H9 (cell line): Measurements from ENCODE around the gene MEIS2. TPM values are rescaled to one million over a fixed set of nuclear protein-coding genes. Genes with fewer than 3 reads are reported as not detected.

Experiments
- DNase-seq: peaks from one replicate; pipeline ENCODE4 v3.0.0-alpha.2; 2017
- H2AFZ ChIP-seq: one replicate; pipeline ENCODE4 v1.6.1; 2013; ENCODE audit warnings: mild to moderate bottlenecking, low read length, control low read depth, moderate library complexity
- H2AK5ac ChIP-seq: 2 replicates; pipeline ENCODE4 v1.6.1; 2013; ENCODE audit warnings: low read length, control low read depth, mixed read lengths; ENCODE audit not compliant: insufficient read length
- H2BK120ac ChIP-seq: one replicate; pipeline ENCODE4 v1.6.1; 2013; ENCODE audit warnings: low read depth, mild to moderate bottlenecking, low read length, control low read depth, inconsistent platforms; ENCODE audit not compliant: poor library complexity, severe bottlenecking
- H2BK12ac ChIP-seq: 2 replicates; pipeline ENCODE4 v1.6.1; 2013; ENCODE audit warnings: low read length, control low read depth, mixed read lengths, low read depth; ENCODE audit not compliant: insufficient read length
- H2BK15ac ChIP-seq: 2 replicates; pipeline ENCODE4 v1.6.1; 2013; ENCODE audit warnings: low read depth, low read length, control low read depth
- H2BK20ac ChIP-seq: one replicate; pipeline ENCODE4 v1.6.1; 2013; ENCODE audit warnings: low read depth, mild to moderate bottlenecking, low read length, control low read depth, inconsistent platforms; ENCODE audit not compliant: poor library complexity, severe bottlenecking
- H2BK5ac ChIP-seq: 2 replicates; pipeline ENCODE4 v1.6.1; 2013; ENCODE audit warnings: low read length, control low read depth, mixed read lengths; ENCODE audit not compliant: insufficient read length
- H3K14ac ChIP-seq: 2 replicates; pipeline ENCODE4 v1.6.1; 2013; ENCODE audit warnings: low read length, control low read depth; ENCODE audit not compliant: insufficient read depth
- H3K18ac ChIP-seq: 2 replicates; pipeline ENCODE4 v1.6.1; 2013; ENCODE audit warnings: low read depth, mild to moderate bottlenecking, mixed read lengths, low read length, control low read depth; ENCODE audit not compliant: insufficient read length
- H3K23ac ChIP-seq: 2 replicates; pipeline ENCODE4 v1.6.1; 2013; ENCODE audit warnings: low read length, control low read depth, mixed read lengths, low read depth; ENCODE audit not compliant: insufficient read length
- H3K23me2 ChIP-seq: 2 replicates; pipeline ENCODE4 v1.6.1; 2013; ENCODE audit warnings: low read depth, mild to moderate bottlenecking, mixed read lengths, low read length, control low read depth; ENCODE audit not compliant: insufficient read length, poor library complexity, severe bottlenecking
- H3K27ac ChIP-seq: 2 replicates; pipeline ENCODE4 v1.5.1; 2013; ENCODE audit warnings: low read length, control low read depth, mixed read lengths, low read depth; ENCODE audit not compliant: insufficient read length
- H3K27me3 ChIP-seq: 2 replicates; pipeline ENCODE4 v1.6.1; 2013; ENCODE audit warnings: low read length, control low read depth, inconsistent platforms; ENCODE audit not compliant: insufficient read depth
- H3K4ac ChIP-seq: 2 replicates; pipeline ENCODE4 v1.6.1; 2013; ENCODE audit warnings: low read depth, mild to moderate bottlenecking, control low read depth, inconsistent platforms, low read length, moderate library complexity
- H3K4me1 ChIP-seq: 2 replicates; pipeline ENCODE4 v1.6.1; 2013; ENCODE audit warnings: low read length, control low read depth, inconsistent platforms; ENCODE audit not compliant: insufficient read depth
- H3K4me2 ChIP-seq: 2 replicates; pipeline ENCODE4 v1.6.1; 2013; ENCODE audit warnings: low read length, control low read depth, mixed read lengths; ENCODE audit not compliant: insufficient read length, insufficient read depth
- H3K56ac ChIP-seq: 2 replicates; pipeline ENCODE4 v1.6.1; 2013; ENCODE audit warnings: low read depth, mild to moderate bottlenecking, mixed read lengths, low read length, control low read depth; ENCODE audit not compliant: insufficient read length
- H3K79me1 ChIP-seq: 2 replicates; pipeline ENCODE4 v1.6.1; 2013; ENCODE audit warnings: low read depth, mild to moderate bottlenecking, moderate library complexity, low read length, control low read depth, inconsistent platforms; ENCODE audit not compliant: insufficient read depth, poor library complexity, severe bottlenecking
- H3K79me2 ChIP-seq: 2 replicates; pipeline ENCODE4 v1.6.1; 2013; ENCODE audit warnings: low read length, control low read depth, inconsistent platforms; ENCODE audit not compliant: insufficient read depth
- H3K9ac ChIP-seq: 2 replicates; pipeline ENCODE4 v1.6.1; 2013; ENCODE audit warnings: low read length, control low read depth, mixed read lengths; ENCODE audit not compliant: insufficient read length; ENCODE audit errors: extremely low read depth
- H3K9me3 ChIP-seq: one replicate; pipeline ENCODE4 v1.6.1; 2013; ENCODE audit warnings: low read depth, low read length, inconsistent platforms; ENCODE audit not compliant: control insufficient read depth
- H3T11ph ChIP-seq: one replicate; pipeline ENCODE4 v1.6.1; 2013; ENCODE audit warnings: mild to moderate bottlenecking, low read length, control low read depth, inconsistent platforms
- H4K20me1 ChIP-seq: one replicate; pipeline ENCODE4 v1.6.1; 2013; ENCODE audit not compliant: control insufficient read depth, insufficient read length, insufficient read depth
- H4K5ac ChIP-seq: 2 replicates; pipeline ENCODE4 v1.6.1; 2013; ENCODE audit warnings: low read depth, mild to moderate bottlenecking, mixed read lengths, low read length, control low read depth; ENCODE audit not compliant: insufficient read length
- H4K8ac ChIP-seq: replicated peaks from 2 replicates; pipeline ENCODE4 v1.6.1; 2013; ENCODE audit warnings: low read length, control low read depth, mixed read lengths, low read depth; ENCODE audit not compliant: insufficient read length
- H4K91ac ChIP-seq: 2 replicates; pipeline ENCODE4 v1.6.1; 2013; ENCODE audit warnings: low read depth, mild to moderate bottlenecking, moderate library complexity, mixed read lengths, low read length, control low read depth; ENCODE audit not compliant: insufficient read length
- H3K27ac Mint-ChIP-seq, 3 experiments: 2 replicates in 2 of 3; 3 replicates in 1 of 3; pipeline ENCODE4 v1.8.0; 2020 to 2021; ENCODE audit warnings: mixed read lengths in 3 of 3, mild to moderate bottlenecking in 1 of 3, moderate library complexity in 1 of 3
- H3K27me3 Mint-ChIP-seq: 2 replicates; pipeline ENCODE4 v1.8.0; 2021; ENCODE audit warnings: low read depth, mild to moderate bottlenecking, moderate library complexity, mixed read lengths
- H3K36me3 Mint-ChIP-seq, 3 experiments: 2 replicates in 2 of 3; 3 replicates in 1 of 3; pipeline ENCODE4 v1.8.0; 2020 to 2021; ENCODE audit warnings: low read depth in 3 of 3, mixed read lengths in 3 of 3; ENCODE audit not compliant: insufficient read depth in 1 of 3
- H3K4me1 Mint-ChIP-seq, 2 experiments: 2 replicates each; pipeline ENCODE4 v1.8.0; 2020; ENCODE audit warnings: mixed read lengths in 2 of 2
- H3K4me3 Mint-ChIP-seq, 2 experiments: 2 replicates in 1 of 2; 3 replicates in 1 of 2; pipeline ENCODE4 v1.8.0; 2020 to 2021; ENCODE audit warnings: mild to moderate bottlenecking in 2 of 2, mixed read lengths in 2 of 2, moderate library complexity in 1 of 2
- H3K9me3 Mint-ChIP-seq, 2 experiments: 2 replicates in 1 of 2; 3 replicates in 1 of 2; pipeline ENCODE4 v1.8.0; 2020; ENCODE audit warnings: mild to moderate bottlenecking in 2 of 2, mixed read lengths in 2 of 2, moderate library complexity in 1 of 2
- CTCF ChIP-seq: fragments of 200-600 bp; sonication (generic); conservative IDR thresholded peaks from 3 replicates; pipeline ENCODE4 v1.8.0; 2021; ENCODE audit warnings: antibody characterized with exemption, mild to moderate bottlenecking
- WGBS: extraction: QIAGEN DNeasy Blood & Tissue Kit; methylation state at CpG from one replicate; pipeline ENCODE4 v1.1.7; 2013; ENCODE audit warnings: missing lambda C conversion rate, low lambda C conversion rate, mixed read lengths; ENCODE audit not compliant: insufficient read length; ENCODE audit errors: extremely low coverage; 5-methylcytosine and 5-hydroxymethylcytosine counted together
- total RNA-seq: library from RNA; stranded (reverse); gene quantifications from 2 replicates; pipeline ENCODE4 v1.2.1, GENCODE V29; 2021

MEIS2 gene
- total RNA-seq, 1 experiment from 2014 or later, result 0.35 TPM

GRCh38 chr15:36893276-36893675 is 207.1 kb downstream of the MEIS2 start:
- no peak overlapping the region for H3K9ac ChIP-seq
- H2BK12ac ChIP-seq, result no peak overlapping the region
- H4K20me1 ChIP-seq, result no peaks in the 10 kb centered on the region
- no peak overlapping the region for H3K18ac ChIP-seq
- no peak overlapping the region for H2BK15ac ChIP-seq
- H2BK120ac ChIP-seq, result no peak overlapping the region
- Mint-ChIP-seq H3K9me3 (no peaks in the 10 kb centered on the region; a peak in 1 of 5 replicates), H3K4me1 (peaks cover 27 to 42% of the 10 kb centered on the region in 2 experiments), H3K36me3 (no peaks in the 10 kb centered on the region), H3K27me3 (peaks cover 91% of the 10 kb centered on the region), H3K27ac (no peak overlapping the region), H3K4me3 (no peak overlapping the region)
- peaks cover 3% of the 10 kb centered on the region for H3K23me2 ChIP-seq
- H4K8ac ChIP-seq, result no peak overlapping the region
- no peaks in the 10 kb centered on the region for H3K79me1 ChIP-seq
- DNase-seq, result no peak
- H3K9me3 ChIP-seq, result no peaks in the 10 kb centered on the region
- no peak overlapping the region for H2BK5ac ChIP-seq
- H3K56ac ChIP-seq, result no peak overlapping the region
- H2AK5ac ChIP-seq, result no peak overlapping the region
- H2AFZ ChIP-seq, result no peak overlapping the region
- H3T11ph ChIP-seq, result no peak overlapping the region
- peaks cover 11% of the 10 kb centered on the region for H3K27me3 ChIP-seq
- no peak overlapping the region for H3K4me2 ChIP-seq
- no CpG with 5 or more reads among the region's 1 CpG for WGBS
- no peak overlapping the region for H3K27ac ChIP-seq
- no peak overlapping the region for H3K4ac ChIP-seq
- no peak overlapping the region for H3K14ac ChIP-seq
- no peak for TF ChIP-seq CTCF
- H3K23ac ChIP-seq, result no peak overlapping the region
- no peak overlapping the region for H4K91ac ChIP-seq
- H3K4me1 ChIP-seq, result peaks cover 10% of the 10 kb centered on the region
- H3K79me2 ChIP-seq, result no peaks in the 10 kb centered on the region
- H4K5ac ChIP-seq, result no peak overlapping the region
- no peak overlapping the region for H2BK20ac ChIP-seq
